Type B pancreatic cell (in vitro differentiated cells): ENCODE measurements around the gene EDA. TPM values are rescaled to one million over a fixed set of nuclear protein-coding genes. Genes with fewer than 3 reads are reported as not detected.

Experiments used
- DNase-seq: peaks from one replicate; pipeline ENCODE4 v3.0.0; 2021; ENCODE audit warnings: mixed read lengths; ENCODE audit not compliant: unreplicated experiment; ENCODE audit errors: extremely low spot score
- H3K27ac Mint-ChIP-seq: 2 replicates; pipeline ENCODE4 v1.8.0; 2021; ENCODE audit warnings: mild to moderate bottlenecking, mixed read lengths
- H3K27me3 Mint-ChIP-seq: 2 replicates; pipeline ENCODE4 v1.8.0; 2021; ENCODE audit warnings: mixed read lengths
- H3K36me3 Mint-ChIP-seq: 2 replicates; pipeline ENCODE4 v1.8.0; 2021; ENCODE audit warnings: mixed read lengths
- H3K4me1 Mint-ChIP-seq: one replicate; pipeline ENCODE4 v1.8.0; 2021; ENCODE audit warnings: mixed read lengths; ENCODE audit not compliant: unreplicated experiment
- H3K4me3 Mint-ChIP-seq: 2 replicates; pipeline ENCODE4 v1.8.0; 2021; ENCODE audit warnings: mild to moderate bottlenecking, mixed read lengths
- H3K9me3 Mint-ChIP-seq: 2 replicates; pipeline ENCODE4 v1.8.0; 2021; ENCODE audit warnings: mixed read lengths
- CTCF ChIP-seq: fragments of 200-600 bp; sonication (generic); conservative IDR thresholded peaks from 2 replicates; pipeline ENCODE4 v1.5.0; 2021; ENCODE audit warnings: antibody characterized with exemption, mild to moderate bottlenecking
- total RNA-seq: library from RNA; stranded (reverse); gene quantifications from 2 replicates; pipeline ENCODE4 v1.2.1, GENCODE V29; 2021; ENCODE audit warnings: low replicate concordance

Gene EDA
- total RNA-seq, 1 donor from 2014 or later = 4.4 TPM

- no peak overlapping the region for H3K27ac Mint-ChIP-seq
- no peak for DNase-seq
- no peaks in the 10 kb centered on the region for H3K9me3 Mint-ChIP-seq
- no peak for TF ChIP-seq CTCF
- H3K4me3 Mint-ChIP-seq = no peak overlapping the region
- no peaks in the 10 kb centered on the region for H3K36me3 Mint-ChIP-seq
- H3K4me1 Mint-ChIP-seq = no peaks in the 10 kb centered on the region
- no peaks in the 10 kb centered on the region for H3K27me3 Mint-ChIP-seq
Observed at GRCh38 chrX:69746051-69746450, 130.1 kb downstream of the EDA start.

- Mint-ChIP-seq H3K27me3 (no peaks in the 10 kb centered on the region), H3K4me3 (no peak overlapping the region), H3K36me3 (no peaks in the 10 kb centered on the region), H3K4me1 (no peaks in the 10 kb centered on the region), H3K9me3 (no peaks in the 10 kb centered on the region), H3K27ac (no peak overlapping the region)
- no peak for DNase-seq
- TF ChIP-seq CTCF = no peak
Observed at GRCh38 chrX:69748055-69748454, 132.1 kb downstream of the EDA start.

- Mint-ChIP-seq H3K4me1 (no peaks in the 10 kb centered on the region), H3K27ac (no peak overlapping the region), H3K36me3 (no peaks in the 10 kb centered on the region), H3K4me3 (no peak overlapping the region), H3K9me3 (no peaks in the 10 kb centered on the region), H3K27me3 (no peaks in the 10 kb centered on the region)
- DNase-seq = no peak
- no peak for TF ChIP-seq CTCF
Observed at GRCh38 chrX:69759921-69760625, 144.2 kb downstream of the EDA start.

DNA sequence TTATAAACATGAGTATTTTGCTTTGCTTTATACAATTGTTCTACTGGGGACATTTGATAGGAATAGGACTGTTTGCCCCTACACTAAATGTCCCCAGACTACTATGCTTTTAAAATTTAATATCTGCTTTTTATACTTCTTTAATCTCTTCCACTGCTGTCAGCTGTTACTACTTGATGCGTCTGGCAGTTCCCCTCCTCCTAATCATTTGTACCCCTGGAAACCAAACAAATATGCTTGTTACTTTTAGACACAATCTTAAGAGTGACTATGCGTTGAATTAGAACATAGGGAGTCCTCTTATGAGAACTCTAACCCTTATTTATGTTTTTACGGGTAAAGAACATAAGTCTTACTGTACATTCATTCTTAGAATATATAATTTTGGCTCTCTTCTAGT lies 145.7 kb downstream of the EDA start:
- no peak overlapping the region for H3K27ac Mint-ChIP-seq
- no peaks in the 10 kb centered on the region for H3K36me3 Mint-ChIP-seq
- no peaks in the 10 kb centered on the region for H3K27me3 Mint-ChIP-seq
- DNase-seq = no peak
- no peak for TF ChIP-seq CTCF
- H3K4me1 Mint-ChIP-seq = no peaks in the 10 kb centered on the region
- no peak overlapping the region for H3K4me3 Mint-ChIP-seq
- no peaks in the 10 kb centered on the region for H3K9me3 Mint-ChIP-seq

DNA sequence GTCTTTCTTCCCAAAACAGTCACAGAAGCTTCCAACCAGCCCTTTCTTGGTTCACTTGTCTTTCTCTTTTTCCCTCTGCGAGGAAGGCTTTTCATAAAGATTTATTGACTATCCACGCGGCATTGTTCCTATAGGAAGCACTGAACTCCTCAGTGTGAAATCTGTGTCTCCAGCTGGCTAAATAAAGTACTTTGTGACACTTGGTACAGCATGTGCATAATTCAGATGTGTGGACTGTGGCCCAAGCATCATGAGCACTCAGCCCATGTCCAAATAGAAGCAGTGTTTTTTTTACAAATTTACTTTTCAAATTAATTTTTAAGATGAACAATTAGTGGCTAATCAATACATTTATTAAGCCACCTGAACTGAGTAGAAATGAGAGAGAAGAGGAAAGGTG lies 146.4 kb downstream of the EDA start:
- Mint-ChIP-seq H3K9me3 (no peaks in the 10 kb centered on the region), H3K27me3 (no peaks in the 10 kb centered on the region), H3K4me3 (no peak overlapping the region), H3K4me1 (no peaks in the 10 kb centered on the region), H3K36me3 (no peaks in the 10 kb centered on the region), H3K27ac (no peak overlapping the region)
- no peak for TF ChIP-seq CTCF
- no peak for DNase-seq
